HG03565 (cell line): ENCODE results near the gene WDR36.
A peak's percentile ranks its signal among the peaks of the same experiment; 100 is the strongest.

Source experiments
- ATAC-seq: cut with Tn5 transposase; IDR thresholded peaks from one replicate; pipeline ENCODE4 v1.9.1; 2021; ENCODE audit warnings: mild to moderate bottlenecking, moderate library complexity; ENCODE audit not compliant: unreplicated experiment

The WDR36 gene

GRCh38 chr5:111092062-111092853, at the start of gene WDR36:
Gene WDR36, plus strand, starts transcription at chr5:111092348. Its CDS starts 109 bp downstream, at chr5:111092457.
- peak; percentile 86 for ATAC-seq

GRCh38 chr5:111043712-111044506, 48.2 kb upstream of the WDR36 start:
- ATAC-seq, result no peak

DNA sequence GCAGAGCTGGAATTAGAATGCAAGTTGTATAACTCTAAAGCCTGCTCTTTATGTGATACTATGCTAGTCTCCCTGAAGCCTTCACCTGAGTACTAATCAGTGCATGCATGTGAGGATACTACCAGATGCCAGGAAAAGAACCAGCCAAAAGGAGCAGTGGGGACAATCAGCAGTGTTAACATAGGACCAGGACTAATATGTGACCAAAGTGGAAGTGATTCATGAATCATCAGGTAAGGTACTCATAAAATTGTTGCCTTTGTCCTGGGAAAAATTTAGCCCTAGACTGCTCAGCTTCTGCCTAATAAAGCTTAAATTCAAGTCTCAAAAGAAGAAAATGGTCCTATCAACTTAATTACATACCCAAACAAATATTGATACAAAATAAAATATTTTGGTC, 34.1 kb upstream of the WDR36 start:
- no peak for ATAC-seq

GRCh38 chr5:111060169-111060568, 32.0 kb upstream of the WDR36 start:
- ATAC-seq, result no peak

- no peak for ATAC-seq
These were observed 30.5 kb upstream of the WDR36 start for GRCh38 chr5:111061618-111062017.

DNA sequence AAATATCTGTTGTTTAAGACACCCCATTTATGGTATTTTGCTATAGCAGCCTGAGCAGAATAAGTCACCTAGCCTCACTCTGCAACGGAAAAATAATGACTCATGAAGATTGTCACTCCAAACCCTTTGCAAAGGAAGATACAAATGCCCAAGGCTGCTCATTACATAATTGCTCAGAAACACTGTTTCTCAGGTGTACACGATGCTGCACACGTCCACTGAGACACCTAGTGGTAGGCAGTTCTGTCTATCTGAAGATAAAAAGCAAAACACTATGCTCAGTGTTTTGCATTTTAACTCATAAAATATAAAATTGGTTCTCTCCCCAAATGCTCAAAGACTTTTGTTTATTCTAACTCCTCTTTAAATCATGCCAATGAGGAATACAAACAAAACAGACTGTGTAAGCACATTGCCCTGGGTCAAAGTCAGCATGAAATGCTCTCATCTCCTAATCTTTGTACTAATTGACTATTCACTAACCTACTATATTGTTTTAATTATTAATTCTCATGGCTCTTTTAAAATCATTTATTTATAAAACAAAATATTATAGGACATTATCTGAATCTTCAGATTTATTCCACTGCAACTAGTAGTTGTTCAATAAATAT, 28.3 kb upstream of the WDR36 start:
- peak; percentile 76 for ATAC-seq

- ATAC-seq, result no peak
These were observed 25.7 kb upstream of the WDR36 start for GRCh38 chr5:111066261-111066938.

GRCh38 chr5:111068213-111068612, 23.9 kb upstream of the WDR36 start:
- ATAC-seq, result no peak

DNA sequence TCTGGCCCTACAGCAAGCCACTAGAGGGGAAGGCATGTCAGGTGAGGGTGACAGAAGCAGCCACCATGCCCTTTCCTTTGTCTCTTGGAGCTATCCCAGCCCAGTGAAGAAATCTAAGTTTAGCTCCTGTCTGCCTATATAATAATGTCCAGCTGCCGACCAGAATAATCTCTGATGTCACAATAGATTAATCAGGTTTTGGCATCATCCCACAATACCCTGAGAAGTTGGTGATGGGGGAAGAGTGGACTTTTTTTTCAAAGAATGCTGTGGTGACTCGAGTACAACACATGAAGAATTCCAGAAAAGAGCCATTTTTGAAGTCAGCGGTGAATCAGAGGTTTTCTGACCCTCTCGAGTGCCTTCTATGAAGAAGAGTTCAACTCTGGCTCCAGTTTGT, 22.3 kb upstream of the WDR36 start:
- ATAC-seq, result no peak

DNA sequence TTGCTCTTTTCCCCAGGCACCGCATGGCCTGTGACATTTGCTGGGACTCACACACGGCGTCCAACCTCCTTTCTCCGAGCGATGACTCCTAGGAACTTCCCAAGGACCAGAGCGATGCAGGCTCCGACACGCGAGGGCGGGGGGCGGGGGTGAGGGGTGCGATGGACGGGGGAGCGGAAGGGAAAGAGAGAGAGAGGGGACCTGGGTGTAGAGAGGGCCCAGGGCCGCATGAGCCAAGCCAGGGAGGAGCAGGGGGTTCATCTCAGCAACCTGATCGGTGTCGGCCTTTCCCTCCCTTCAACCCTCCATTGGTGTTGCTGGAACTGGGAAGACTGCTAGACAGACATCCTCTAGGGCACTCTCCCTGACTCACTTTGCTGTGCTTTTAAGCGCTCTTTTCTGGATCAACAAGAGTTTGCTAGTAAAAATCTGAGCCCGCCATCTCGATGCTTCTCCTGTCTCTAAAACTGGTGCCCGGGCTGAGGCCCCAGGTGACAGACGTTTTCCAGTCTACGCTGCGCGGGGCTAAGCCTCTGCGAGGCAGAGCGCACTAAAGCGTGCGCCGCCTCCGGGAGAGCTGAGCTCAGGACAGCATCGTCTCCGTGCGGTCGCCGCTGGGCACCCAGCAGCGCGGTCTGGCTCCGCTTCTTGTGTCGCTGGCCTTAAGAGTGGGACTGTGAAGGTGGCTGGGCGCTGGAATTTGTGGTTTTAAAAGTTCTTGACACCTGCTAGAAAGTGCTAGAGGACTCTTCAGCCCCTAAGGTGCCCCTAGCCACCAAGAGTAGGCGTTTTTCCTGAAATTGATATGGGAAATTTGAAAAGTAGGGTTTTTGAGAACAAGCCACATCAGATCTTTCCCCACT, 21.6 kb upstream of the WDR36 start:
- no peak for ATAC-seq

GRCh38 chr5:111071413-111071812, 20.7 kb upstream of the WDR36 start, which contains the start of gene TSLP:
Gene TSLP, plus strand, starts transcription at chr5:111071713. Its CDS starts 178 bp downstream, at chr5:111071891.
- ATAC-seq, result no peak

DNA sequence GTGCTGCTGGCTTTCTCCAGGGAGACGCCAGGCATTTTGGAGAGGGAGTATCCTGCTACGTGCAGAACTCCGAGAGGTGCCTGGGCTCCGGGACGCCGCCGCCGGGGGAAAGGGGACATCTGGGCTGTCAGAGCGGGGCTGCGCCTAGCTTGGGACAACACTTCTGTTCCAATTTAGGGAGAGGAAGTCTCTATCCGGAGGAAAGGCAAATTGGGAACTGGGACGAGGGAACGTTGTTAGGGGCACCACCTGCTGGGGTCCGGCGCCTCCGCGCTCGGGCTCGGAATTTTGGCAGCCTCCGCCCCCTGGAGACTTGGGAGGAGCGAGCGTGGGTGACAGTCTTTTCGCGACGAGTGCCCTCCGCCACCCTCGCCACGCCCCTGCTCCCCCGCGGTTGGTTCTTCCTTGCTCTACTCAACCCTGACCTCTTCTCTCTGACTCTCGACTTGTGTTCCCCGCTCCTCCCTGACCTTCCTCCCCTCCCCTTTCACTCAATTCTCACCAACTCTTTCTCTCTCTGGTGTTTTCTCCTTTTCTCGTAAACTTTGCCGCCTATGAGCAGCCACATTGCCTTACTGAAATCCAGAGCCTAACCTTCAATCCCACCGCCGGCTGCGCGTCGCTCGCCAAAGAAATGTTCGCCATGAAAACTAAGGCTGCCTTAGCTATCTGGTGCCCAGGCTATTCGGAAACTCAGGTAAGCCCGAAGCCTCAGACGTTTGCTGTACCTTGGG, 19.0 kb upstream of the WDR36 start:
- ATAC-seq, result peak; percentile 62

DNA sequence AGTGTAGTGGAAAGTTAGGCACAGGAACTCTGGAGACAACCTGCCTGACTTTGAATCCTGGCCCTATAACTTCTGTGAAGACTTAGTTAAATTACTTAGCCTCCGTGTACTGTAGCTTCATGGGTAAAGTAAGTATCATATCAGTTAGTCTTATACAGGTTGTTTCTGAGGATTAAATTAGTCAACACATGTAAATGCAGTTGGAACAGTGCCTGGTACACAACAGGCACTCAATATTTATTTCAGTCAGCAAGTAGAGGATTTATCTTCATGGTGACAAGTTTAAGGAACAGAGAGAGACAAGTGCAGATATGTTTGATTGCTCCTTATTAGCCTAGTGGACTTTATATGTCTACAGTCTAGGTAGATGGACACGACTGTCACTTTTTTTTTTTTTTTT, 17.9 kb upstream of the WDR36 start:
- no peak for ATAC-seq

DNA sequence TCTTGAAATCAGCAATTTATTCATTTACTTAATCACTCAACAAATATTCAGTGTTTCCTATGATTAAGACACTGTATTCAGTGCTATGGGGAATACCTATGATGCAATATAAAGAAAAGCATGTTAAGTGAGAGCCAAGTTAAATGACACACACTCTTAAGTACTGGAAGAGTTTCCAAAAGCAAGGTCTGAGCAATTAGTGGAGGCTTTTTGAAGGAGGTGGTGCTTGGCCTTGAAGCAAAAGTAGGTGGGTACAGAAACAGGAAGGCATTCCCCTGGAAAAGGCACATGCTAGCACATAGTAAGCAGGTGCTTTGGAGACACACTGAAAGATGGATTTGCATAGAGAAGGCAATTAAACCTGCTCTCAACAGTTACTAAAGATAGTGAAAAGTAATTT, 16.6 kb upstream of the WDR36 start:
- no peak for ATAC-seq

DNA sequence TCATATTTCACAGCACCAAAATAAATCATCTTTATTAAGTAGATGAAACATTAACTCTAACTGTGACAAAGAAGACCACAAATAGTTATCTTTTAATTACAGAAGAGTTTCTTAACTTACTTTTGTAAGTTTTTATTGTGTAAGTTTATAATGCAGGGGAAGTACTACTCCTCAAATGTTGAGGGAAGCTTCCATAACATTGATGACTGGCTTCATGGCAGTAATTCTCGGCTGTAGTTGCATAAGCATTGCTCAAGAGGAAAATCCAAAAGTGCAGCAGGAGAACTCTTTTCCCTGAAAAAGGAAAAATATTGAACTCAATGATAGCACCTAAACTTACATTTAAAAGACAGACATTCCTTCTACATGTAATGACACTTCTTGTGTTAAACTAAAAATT, 16.1 kb upstream of the WDR36 start:
- ATAC-seq, result no peak

DNA sequence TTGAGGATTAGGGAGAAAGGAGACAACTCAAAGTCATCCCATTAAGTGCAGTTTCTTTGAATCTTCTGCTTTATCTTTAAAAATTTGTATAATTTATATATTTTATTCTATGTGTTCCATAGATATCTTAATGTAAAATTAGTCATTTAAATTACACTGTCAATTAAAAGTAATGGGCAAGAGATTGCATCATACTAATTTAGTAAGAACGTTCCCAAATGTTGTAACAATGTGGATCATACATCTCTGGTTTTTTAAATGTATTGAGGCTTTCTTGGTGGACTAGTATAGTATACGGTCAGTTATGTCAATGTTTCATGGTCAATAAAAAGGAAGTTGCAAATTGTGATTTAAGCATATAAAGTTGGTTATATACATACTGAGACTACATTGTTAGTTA, 14.5 kb upstream of the WDR36 start:
- no peak for ATAC-seq

DNA sequence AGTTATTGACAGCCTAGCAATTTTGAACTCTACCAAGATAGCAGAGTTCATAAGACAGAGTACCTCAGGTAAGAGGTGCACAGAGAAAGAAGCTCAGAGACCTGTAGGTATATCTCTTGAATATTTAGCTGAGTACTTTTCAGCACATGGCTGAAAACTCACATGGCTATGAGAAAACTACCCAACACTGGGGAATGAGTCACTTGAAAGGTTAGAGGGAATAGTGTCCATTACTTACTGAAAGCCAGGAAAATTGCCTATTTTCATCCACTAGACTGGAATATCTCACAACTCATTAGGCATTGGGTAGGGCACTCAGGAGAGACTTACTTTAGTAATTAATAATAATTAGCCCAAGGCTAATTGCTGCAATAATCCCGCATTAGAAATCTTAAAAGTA, 12.3 kb upstream of the WDR36 start:
- ATAC-seq, result no peak

- ATAC-seq, result no peak
These were observed 8.8 kb upstream of the WDR36 start for GRCh38 chr5:111083323-111083722.

DNA sequence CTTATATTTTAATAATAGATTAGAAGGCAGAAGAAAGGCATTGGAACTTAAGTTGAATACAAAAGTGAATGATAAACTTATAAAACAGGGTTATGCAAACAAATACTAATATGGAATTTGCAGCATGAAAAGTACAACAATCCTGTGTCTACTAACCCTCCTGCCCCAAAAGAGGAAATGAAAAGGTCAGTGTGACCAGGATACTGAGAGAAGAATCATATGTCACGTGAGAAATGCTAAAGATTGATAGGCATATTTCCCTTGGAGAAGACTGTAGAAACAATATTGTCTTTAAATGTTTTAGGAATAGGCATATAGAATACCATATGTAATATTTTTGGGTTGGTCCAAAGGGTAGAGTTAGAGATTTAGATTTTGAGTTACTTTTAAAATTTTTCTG, 3.8 kb downstream of the WDR36 start:
- no peak for ATAC-seq
